HL-60 (cell line): Measurements from ENCODE around the gene PCDHAC1.

Experiments used
- CTCF ChIP-seq: IDR thresholded peaks from one replicate; pipeline ENCODE4 v1.5.1; 2011; ENCODE audit warnings: low read length, control low read depth, inconsistent platforms; ENCODE audit not compliant: insufficient read depth
- GABPA ChIP-seq: IDR thresholded peaks from 2 replicates; pipeline ENCODE4 v1.6.1; 2012; ENCODE audit warnings: low read depth
- POLR2AphosphoS5 ChIP-seq: IDR thresholded peaks from 2 replicates; pipeline ENCODE4 v1.6.1; 2012; ENCODE audit warnings: low read depth
- REST ChIP-seq: IDR thresholded peaks from 2 replicates; pipeline ENCODE4 v1.6.1; 2012; ENCODE audit warnings: low read depth; ENCODE audit not compliant: insufficient replicate concordance

- no peak for TF ChIP-seq POLR2AphosphoS5
- TF ChIP-seq GABPA: no peak
- TF ChIP-seq CTCF: no peak
- TF ChIP-seq REST: no peak
Observed at GRCh38 chr5:140934964-140935606, 9.0 kb downstream of the PCDHAC1 start.
